Adipocyte (in vitro differentiated cells): Measurements from ENCODE around the gene TCF7.
A peak's percentile ranks its signal among the peaks of the same experiment; 100 is the strongest.

Experiments
- DNase-seq: peaks from one replicate; pipeline ENCODE4 v3.0.0-alpha.2; 2015; ENCODE audit warnings: low read depth
- H3K27me3 ChIP-seq: replicated peaks from 2 replicates; pipeline ENCODE4 v1.7.0; 2013; ENCODE audit warnings: mild to moderate bottlenecking, low read length, moderate library complexity; ENCODE audit not compliant: control insufficient read depth, insufficient read depth
- H3K36me3 ChIP-seq: 2 replicates; pipeline ENCODE4 v1.7.0; 2013; ENCODE audit warnings: low read length, mild to moderate bottlenecking, moderate library complexity; ENCODE audit not compliant: control insufficient read depth, insufficient read depth, severe bottlenecking
- H3K4me1 ChIP-seq: 2 replicates; pipeline ENCODE4 v1.7.0; 2013; ENCODE audit warnings: mild to moderate bottlenecking, low read length, moderate library complexity; ENCODE audit not compliant: control insufficient read depth, insufficient read depth
- H3K4me3 ChIP-seq: 2 replicates; pipeline ENCODE4 v1.7.0; 2013; ENCODE audit warnings: mild to moderate bottlenecking, low read length, moderate library complexity
- H3K9ac ChIP-seq: 2 replicates; pipeline ENCODE4 v1.7.0; 2013; ENCODE audit warnings: mild to moderate bottlenecking, low read length, moderate library complexity
- H3K9me3 ChIP-seq: 2 replicates; pipeline ENCODE4 v1.7.0; 2013; ENCODE audit warnings: mild to moderate bottlenecking, low read length, moderate library complexity; ENCODE audit not compliant: control insufficient read depth

The TCF7 gene

GRCh38 chr5:134092875-134093274, 21.6 kb upstream of the TCF7 start:
- Histone ChIP-seq H3K4me1 (peaks cover 20% of the 10 kb centered on the region), H3K9me3 (no peaks in the 10 kb centered on the region), H3K27me3 (peaks cover 7% of the 10 kb centered on the region), H3K4me3 (no peak overlapping the region), H3K9ac (no peak overlapping the region), H3K36me3 (no peaks in the 10 kb centered on the region)
- no peak for DNase-seq

- no peaks in the 10 kb centered on the region for H3K9me3 ChIP-seq
- DNase-seq = no peak
- H3K27me3 ChIP-seq = peaks cover 7% of the 10 kb centered on the region
- no peak overlapping the region for H3K9ac ChIP-seq
- H3K36me3 ChIP-seq = no peaks in the 10 kb centered on the region
- H3K4me3 ChIP-seq = no peak overlapping the region
- H3K4me1 ChIP-seq = peaks cover 20% of the 10 kb centered on the region
These were observed 21.1 kb upstream of the TCF7 start for GRCh38 chr5:134093351-134093750.

GRCh38 chr5:134095293-134095692, 19.2 kb upstream of the TCF7 start:
- Histone ChIP-seq H3K4me3 (no peak overlapping the region), H3K36me3 (no peaks in the 10 kb centered on the region), H3K9me3 (no peaks in the 10 kb centered on the region), H3K4me1 (peaks cover 33% of the 10 kb centered on the region), H3K9ac (no peak overlapping the region), H3K27me3 (peaks cover 7% of the 10 kb centered on the region)
- no peak for DNase-seq

GRCh38 chr5:134095887-134096589, 18.4 kb upstream of the TCF7 start:
- no peaks in the 10 kb centered on the region for H3K9me3 ChIP-seq
- H3K36me3 ChIP-seq = no peaks in the 10 kb centered on the region
- H3K9ac ChIP-seq = no peak overlapping the region
- H3K4me3 ChIP-seq = no peak overlapping the region
- peaks cover 39% of the 10 kb centered on the region for H3K4me1 ChIP-seq
- DNase-seq = no peak
- peaks cover 7% of the 10 kb centered on the region for H3K27me3 ChIP-seq

- no peaks in the 10 kb centered on the region for H3K9me3 ChIP-seq
- H3K9ac ChIP-seq = no peak overlapping the region
- no peak overlapping the region for H3K4me3 ChIP-seq
- H3K4me1 ChIP-seq = peaks cover 27% of the 10 kb centered on the region
- DNase-seq = no peak
- no peaks in the 10 kb centered on the region for H3K36me3 ChIP-seq
- H3K27me3 ChIP-seq = peaks cover 7% of the 10 kb centered on the region
These were observed 17.2 kb upstream of the TCF7 start for GRCh38 chr5:134097211-134097749.

- Histone ChIP-seq H3K27me3 (peaks cover 4% of the 10 kb centered on the region), H3K4me3 (no peak overlapping the region), H3K9ac (no peak overlapping the region), H3K36me3 (no peaks in the 10 kb centered on the region), H3K4me1 (peaks cover 26% of the 10 kb centered on the region), H3K9me3 (no peaks in the 10 kb centered on the region)
- DNase-seq = no peak
These were observed 15.8 kb upstream of the TCF7 start for GRCh38 chr5:134098690-134099089.

- H3K36me3 ChIP-seq = no peaks in the 10 kb centered on the region
- H3K4me3 ChIP-seq = no peak overlapping the region
- no peak for DNase-seq
- no peaks in the 10 kb centered on the region for H3K9me3 ChIP-seq
- H3K27me3 ChIP-seq = peaks cover 4% of the 10 kb centered on the region
- H3K4me1 ChIP-seq = peaks cover 26% of the 10 kb centered on the region
- no peak overlapping the region for H3K9ac ChIP-seq
These were observed 15.1 kb upstream of the TCF7 start for GRCh38 chr5:134099288-134099872.

- Histone ChIP-seq H3K36me3 (no peaks in the 10 kb centered on the region), H3K27me3 (peaks cover 4% of the 10 kb centered on the region), H3K4me1 (peaks cover 23% of the 10 kb centered on the region), H3K9me3 (no peaks in the 10 kb centered on the region), H3K4me3 (no peak overlapping the region), H3K9ac (no peak overlapping the region)
- no peak for DNase-seq
These were observed 14.6 kb upstream of the TCF7 start for GRCh38 chr5:134099939-134100282.

- peak; percentile 69 for DNase-seq
- H3K9ac ChIP-seq = peak overlapping the region; percentile 9
- H3K36me3 ChIP-seq = no peaks in the 10 kb centered on the region
- H3K4me3 ChIP-seq = no peak overlapping the region
- no peaks in the 10 kb centered on the region for H3K9me3 ChIP-seq
- peaks cover 4% of the 10 kb centered on the region for H3K27me3 ChIP-seq
- peaks cover 21% of the 10 kb centered on the region for H3K4me1 ChIP-seq
These were observed 14.0 kb upstream of the TCF7 start for GRCh38 chr5:134100283-134101091.

GRCh38 chr5:134101686-134102439, 12.6 kb upstream of the TCF7 start:
- Histone ChIP-seq H3K36me3 (no peaks in the 10 kb centered on the region), H3K9me3 (no peaks in the 10 kb centered on the region), H3K9ac (no peak overlapping the region), H3K27me3 (no peaks in the 10 kb centered on the region), H3K4me1 (peaks cover 19% of the 10 kb centered on the region), H3K4me3 (no peak overlapping the region)
- DNase-seq = peak; percentile 58

GRCh38 chr5:134103397-134103796, 11.1 kb upstream of the TCF7 start:
- no peak for DNase-seq
- Histone ChIP-seq H3K4me3 (no peak overlapping the region), H3K9ac (no peak overlapping the region), H3K27me3 (no peaks in the 10 kb centered on the region), H3K4me1 (peaks cover 19% of the 10 kb centered on the region), H3K36me3 (no peaks in the 10 kb centered on the region), H3K9me3 (no peaks in the 10 kb centered on the region)
